MV-4-11 (cell line): ENCODE results near the gene SETX.

Experiments used
- DNase-seq: peaks from one replicate; lab custom pipeline; 2025; lab: John Stamatoyannopoulos, UW

Gene SETX

GRCh38 chr9:132239999-132240840 lies 114.6 kb downstream of the SETX start:
- no peak for DNase-seq

- DNase-seq, result peak; percentile 17
Measured at GRCh38 chr9:132239518-132239917, 115.3 kb downstream of the SETX start.

- peak; percentile 32 for DNase-seq
Measured at GRCh38 chr9:132238992-132239391, 115.8 kb downstream of the SETX start.

GRCh38 chr9:132238026-132238972 lies 116.5 kb downstream of the SETX start:
- DNase-seq, result no peak

- DNase-seq, result no peak
Measured at GRCh38 chr9:132237481-132237880, 117.3 kb downstream of the SETX start.

GRCh38 chr9:132236662-132237311 lies 118.0 kb downstream of the SETX start:
- DNase-seq, result no peak

- DNase-seq, result peak; percentile 47
Measured at GRCh38 chr9:132235894-132236661, 118.7 kb downstream of the SETX start.

GRCh38 chr9:132235125-132235524 lies 119.7 kb downstream of the SETX start:
- no peak for DNase-seq

GRCh38 chr9:132234535-132234934 lies 120.3 kb downstream of the SETX start:
- no peak for DNase-seq

- no peak for DNase-seq
Measured at GRCh38 chr9:132233138-132233537, 121.6 kb downstream of the SETX start.

- DNase-seq, result no peak
Measured at GRCh38 chr9:132232522-132232921, 122.3 kb downstream of the SETX start.

GRCh38 chr9:132231019-132231701 lies 123.6 kb downstream of the SETX start:
- DNase-seq, result no peak

- no peak for DNase-seq
Measured at GRCh38 chr9:132230605-132231004, 124.2 kb downstream of the SETX start.

GRCh38 chr9:132228062-132228461 lies 126.7 kb downstream of the SETX start:
- DNase-seq, result no peak

- no peak for DNase-seq
Measured at GRCh38 chr9:132226571-132227430, 128.0 kb downstream of the SETX start.

- DNase-seq, result no peak
Measured at GRCh38 chr9:132224645-132225044, 130.1 kb downstream of the SETX start.

GRCh38 chr9:132221941-132222340 lies 132.8 kb downstream of the SETX start:
- no peak for DNase-seq

GRCh38 chr9:132218208-132218607 lies 136.6 kb downstream of the SETX start:
- DNase-seq, result peak; percentile 6

- peak; percentile 90 for DNase-seq
Measured at GRCh38 chr9:132216861-132217619, 137.7 kb downstream of the SETX start.
